HS-27A (cell line): ENCODE data around the gene ZNF844.
A peak's percentile ranks its signal among the peaks of the same experiment; 100 is the strongest.
"Not testable (repeated sequence)": the region's sequence is repeated elsewhere in the genome, so short reads cannot be mapped to it uniquely, and the experiment has no call there.

ENCODE experiments used
- DNase-seq: peaks from one replicate; pipeline ENCODE4 v3.0.0-alpha.2; 2012; ENCODE audit warnings: low read depth, missing footprints

ZNF844 gene

DNA sequence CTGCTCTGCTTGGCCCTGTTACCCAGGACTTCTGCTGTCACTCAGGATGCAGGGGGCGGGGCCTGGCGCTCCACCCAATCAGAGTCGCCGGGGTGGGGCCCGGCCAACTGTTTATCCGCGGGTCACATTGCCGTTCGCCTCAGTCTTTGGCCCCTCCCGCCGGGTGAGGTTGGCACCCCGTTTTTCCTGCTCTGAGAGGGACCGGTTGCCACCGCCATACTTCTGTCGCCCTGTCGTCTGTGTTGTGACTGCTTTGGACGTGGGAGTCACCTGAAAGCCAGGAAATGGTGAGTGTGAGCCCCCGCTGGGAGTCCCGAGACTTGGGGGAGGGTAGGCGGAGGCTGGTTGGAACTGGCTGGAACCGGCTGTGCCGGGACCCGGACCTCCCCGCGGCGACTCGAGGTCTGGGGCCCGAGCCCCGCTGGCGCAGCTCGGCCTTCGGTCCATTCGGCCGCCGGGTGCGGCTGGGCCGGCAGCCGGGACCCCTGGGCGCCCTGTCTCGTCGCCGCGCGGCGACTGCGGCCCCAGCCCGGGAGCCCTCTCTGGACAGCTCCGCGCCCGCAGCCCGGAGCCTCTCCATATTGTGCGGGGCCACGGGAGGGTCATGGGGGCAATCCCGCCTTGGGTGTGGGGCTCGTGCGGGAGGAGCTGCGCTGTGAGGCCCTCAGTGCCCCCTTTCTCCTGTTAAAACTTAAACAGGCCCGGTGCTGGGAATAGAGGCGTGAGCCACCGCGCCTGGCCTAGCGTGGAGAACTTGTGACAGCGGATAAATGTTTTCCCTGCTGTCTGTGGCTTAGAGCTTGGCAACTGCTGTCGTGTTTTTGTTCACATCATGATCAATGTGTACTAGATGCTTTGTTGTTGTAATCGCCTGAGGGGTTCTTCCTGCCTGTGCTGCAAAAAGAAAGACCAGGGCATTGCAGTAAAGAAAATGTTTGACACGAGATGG is at the start of gene ZNF844:
Gene ZNF844 (plus strand): TSS at position 142 of the 949 bp plus-strand sequence. CDS start 143 bp downstream, at position 285.
- peak; percentile 63 for DNase-seq

DNA sequence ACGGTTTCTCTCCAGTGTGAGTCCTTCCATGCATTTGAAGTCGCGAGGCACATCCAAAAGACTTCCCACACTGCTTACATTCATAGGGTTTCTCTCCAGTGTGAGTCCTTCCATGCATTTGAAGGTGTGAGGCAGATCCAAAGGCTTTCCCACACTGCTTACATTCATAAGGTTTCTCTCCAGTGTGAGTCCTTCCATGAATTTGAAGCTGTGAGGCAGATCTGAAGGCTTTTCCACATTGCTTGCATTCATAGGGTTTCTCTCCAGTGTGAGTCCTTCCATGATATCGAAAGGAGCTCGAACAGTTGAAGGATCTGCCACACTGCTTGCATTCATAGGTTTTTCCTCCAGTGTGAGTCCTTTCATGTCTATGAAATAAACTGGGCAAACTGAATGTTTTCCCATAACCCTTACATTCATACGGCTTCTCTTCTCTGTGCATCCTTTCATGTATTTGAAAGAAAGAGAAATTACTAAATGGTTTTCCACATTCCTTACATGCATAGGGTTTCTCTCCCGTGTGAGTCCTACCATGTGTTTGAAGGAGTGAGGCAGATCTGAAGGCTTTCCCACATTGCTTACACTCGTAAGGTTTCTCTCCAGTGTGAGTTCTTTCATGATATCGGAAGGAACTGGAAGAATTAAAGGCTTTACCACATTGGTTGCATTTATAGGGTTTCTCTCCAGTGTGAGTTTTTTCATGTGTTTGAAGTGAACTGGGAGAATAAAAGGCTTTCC is 49.3 kb upstream of the ZNF844 start:
- DNase-seq, result no peak

DNA sequence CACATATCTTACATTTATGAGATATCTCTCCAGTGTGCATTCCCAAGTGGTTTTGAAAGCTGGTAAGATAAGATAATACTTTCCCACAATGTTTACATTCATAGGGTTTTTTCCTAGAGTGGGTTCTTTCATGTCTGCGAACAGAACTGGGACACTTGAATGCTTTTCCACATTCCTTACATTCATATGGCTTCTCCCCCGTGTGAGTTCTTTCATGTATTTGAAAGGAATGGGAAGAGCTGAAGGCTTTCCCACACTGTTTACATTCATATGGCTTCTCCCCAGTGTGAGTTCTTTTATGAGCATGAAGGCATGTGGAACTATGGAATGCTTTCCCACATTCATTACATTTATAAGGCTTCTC is 48.8 kb upstream of the ZNF844 start:
- no peak for DNase-seq

DNA sequence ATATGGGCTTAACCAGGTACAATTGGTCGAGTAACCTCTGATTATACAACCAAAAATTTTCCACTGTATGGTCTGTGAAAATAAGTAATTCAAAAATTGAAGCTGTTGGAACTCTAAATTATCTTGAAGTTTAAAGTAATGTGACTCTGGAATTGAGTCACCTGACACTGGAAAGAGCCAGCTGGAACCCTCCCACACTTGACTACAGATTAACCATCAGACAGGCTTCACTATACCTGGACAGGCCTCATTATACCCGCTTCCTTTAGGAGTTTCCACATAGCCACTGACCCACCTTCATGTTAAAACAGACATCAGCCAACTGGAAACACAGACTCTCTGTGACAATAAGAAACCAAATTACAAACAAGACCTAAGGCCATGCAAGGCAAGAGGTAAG is 30.3 kb upstream of the ZNF844 start:
- no peak for DNase-seq

DNA sequence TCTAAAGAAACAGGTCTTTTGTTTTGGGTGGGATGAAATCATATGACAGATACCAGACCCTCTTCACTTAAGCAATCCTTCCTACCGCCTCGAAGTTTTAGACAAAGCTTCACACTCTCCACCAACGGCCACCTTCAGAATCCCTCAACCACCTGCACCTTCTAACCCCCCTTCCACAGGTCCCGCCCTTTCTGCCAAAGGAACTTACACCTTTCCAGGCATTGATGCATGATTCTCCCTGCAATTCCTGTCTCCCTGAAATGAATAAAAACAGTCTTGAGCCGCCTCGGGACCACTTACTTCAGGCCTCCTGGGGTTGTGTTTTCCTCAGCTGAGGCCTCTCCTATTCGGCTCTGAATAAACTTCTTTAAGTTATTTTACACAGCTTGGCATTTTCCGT is 29.9 kb upstream of the ZNF844 start:
- DNase-seq, result no peak

DNA sequence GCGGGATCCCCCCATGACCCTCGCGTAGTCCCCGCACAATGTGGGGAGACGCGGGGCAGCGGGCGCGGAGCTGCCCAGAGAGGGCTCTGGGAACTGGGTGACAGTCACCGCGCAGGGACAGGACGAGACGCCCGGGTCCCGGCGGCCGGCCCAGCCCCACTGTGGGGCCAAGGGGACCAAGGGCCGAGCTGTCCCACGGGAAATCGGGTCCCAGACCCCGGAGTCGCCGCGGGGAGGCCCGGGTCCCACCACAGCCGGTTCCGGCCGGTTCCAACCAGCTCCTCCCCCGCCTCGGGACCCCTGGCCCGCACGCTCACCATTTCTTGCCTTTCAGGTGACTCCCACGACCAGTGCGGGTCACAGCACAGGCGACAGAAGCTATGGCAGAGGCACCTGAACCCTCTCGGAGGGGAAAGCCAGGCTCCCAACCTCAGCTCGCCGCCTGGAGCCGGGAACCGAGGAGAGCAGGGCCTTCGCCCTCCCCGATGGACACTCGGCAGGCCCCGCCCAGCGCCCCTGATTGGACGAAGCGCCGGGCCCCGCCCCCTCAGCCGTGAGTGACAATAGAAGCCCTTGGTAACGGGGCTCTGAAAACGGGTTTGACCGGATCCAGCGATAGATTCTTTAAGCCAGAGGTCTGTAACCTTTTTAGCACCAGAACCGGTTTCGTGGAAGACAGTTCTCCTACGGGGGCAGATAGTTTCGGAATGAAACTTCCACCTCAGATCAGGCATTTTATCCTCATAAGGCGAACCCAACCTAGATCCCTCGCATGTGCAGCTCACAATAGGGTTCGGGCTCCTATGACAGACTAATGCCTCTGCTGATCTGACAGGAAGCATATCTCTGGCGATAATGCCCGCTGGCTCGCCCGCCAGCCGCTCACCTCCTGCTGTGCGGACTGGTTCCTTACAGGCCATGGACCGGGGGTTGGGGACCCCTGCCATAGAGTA is 29.0 kb upstream of the ZNF844 start, which contains the start of gene ZNF433:
Gene ZNF433 (minus strand): TSS at position 460 of the 953 bp plus-strand sequence. CDS start 140 bp downstream, at position 320.
- DNase-seq, result peak; percentile 67

DNA sequence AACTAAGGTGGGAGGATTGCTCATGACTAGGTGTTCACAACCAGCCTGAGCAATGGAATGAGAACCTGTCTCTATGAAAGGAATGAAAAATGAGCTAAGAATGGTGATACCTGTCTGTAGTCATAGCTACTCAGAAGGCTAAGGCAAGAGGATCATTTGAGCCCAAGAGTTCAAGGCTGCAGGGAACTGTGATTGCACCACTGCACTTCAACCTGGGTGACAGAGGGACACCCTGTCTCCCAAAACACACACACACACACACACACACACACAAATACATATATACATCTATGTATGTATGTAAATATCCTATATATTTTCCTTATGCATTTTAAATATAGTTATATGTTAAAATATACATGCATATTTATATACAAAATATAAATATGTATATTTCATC is 21.6 kb upstream of the ZNF844 start:
- no peak for DNase-seq

DNA sequence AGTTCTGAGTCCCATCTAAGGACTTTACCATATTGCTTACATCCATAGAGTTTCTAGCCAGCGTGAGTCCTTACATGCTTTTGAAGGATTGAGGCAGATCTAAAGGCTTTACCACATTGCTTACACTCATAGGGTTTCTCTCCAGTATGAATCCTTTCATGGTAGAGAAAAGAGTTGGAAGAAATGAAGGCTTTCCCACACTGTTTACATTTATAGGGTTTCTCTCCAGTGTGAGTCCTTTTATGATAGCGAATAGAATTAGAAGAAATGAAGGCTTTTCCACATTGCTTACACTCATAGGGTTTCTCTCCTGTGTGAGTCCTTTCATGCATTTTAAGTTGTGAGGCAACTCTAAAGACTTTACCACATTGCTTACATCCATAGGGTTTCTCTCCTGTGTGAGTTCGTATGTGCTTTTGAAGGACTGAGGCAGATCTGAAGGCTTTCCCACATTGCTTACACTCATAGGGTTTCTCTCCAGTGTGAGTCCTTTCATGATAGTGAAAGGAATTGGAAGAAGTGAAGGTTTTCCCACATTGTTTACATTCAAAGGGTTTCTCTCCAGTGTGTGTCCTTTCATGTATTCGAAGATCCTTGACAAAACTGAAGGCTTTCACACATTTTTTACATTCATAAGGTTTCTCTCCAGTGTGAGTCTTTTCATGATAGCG is 20.6 kb upstream of the ZNF844 start:
- no peak for DNase-seq

DNA sequence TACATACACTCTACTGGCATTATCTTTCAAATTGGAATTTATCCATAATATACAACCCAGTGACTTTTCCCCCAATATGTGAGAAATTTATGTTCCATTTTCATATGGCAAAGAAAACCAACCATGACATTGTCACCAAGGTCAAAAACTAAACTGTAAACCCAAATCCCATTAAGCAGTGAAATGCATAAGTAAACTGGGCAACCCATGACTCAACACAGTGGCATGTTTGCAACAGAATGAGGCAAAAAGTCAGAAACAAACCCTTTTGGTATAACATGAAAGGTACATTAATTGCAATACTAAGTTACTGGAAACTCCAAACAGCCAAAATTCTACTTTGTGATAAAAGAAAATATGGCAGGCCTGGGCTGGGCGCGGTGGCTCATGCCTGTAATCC is 16.7 kb upstream of the ZNF844 start:
- no peak for DNase-seq

DNA sequence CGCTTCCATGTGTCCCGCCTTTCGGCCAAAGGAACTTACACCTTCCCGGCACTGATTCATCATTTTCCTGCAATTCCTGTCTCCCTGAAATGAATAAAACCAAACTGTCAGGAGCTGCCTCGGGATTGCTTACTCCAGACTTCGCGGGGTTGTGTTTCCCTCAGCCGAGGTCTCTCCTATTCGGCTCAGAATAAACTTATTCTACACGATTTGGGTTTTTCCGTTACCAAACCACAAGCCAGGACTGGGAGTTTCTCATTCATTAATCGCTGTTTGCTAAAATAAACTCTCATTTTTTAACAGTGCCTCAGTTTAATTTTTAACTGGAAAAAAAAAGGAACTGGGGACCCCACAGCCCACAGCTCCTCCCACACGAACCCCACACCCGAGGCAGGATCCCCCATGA is 12.4 kb upstream of the ZNF844 start:
- DNase-seq, result no peak

DNA sequence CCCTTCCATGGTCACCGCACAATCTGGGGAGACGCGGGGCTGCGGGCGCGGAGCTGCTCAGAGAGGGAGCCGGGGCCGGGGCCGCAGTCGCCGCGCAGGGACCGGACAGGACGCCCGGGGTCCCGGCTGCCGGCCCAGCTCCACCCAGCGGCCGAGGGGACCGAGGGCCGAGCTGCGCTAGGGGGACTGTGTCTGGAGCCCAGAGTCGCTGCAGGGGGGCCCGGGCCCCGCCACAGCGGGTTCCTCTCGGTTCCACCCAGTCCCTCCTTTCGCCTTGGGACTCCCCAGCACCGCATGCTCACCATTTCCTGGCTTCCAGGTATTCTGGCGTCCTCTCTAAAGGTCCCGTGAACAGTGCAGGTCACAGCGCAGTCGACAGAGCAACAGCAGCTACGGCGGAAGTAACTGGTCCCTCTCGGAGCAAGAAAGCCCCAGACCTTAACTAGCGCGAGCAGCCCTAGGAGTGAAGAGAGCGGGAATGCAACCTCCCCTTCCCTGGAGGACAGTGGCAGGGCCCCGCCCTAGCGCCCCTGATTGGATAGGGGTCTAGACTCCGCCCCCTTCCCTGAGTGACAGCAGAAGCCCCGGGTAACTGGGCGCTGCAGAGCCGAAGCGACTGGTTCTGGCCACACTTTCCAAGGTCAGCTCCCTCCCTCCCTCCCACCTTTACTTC is 11.9 kb upstream of the ZNF844 start, which contains the start of gene ZNF878:
Gene ZNF878 (minus strand): TSS at position 465 of the 673 bp plus-strand sequence. CDS start 160 bp downstream, at position 305.
- peak; percentile 55 for DNase-seq

DNA sequence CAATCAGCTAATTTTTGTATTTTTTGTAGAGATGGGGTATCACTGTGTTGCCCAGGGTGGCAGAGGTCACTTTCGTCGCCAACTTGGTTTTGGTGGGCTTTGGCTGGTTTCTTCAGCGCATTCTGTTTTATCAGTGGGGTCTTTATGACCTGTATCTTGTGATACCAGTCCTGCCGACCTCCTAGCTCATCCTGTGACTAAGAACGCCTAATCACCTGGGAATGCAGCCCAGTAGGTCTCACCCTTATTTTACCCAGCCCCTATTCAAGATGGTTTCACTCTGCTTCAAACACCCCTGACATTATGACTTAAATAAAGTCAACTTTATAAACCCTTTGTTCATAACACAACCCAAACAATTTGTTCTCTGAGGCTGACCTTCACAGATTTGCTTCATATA is 8.7 kb upstream of the ZNF844 start:
- DNase-seq, result no peak

DNA sequence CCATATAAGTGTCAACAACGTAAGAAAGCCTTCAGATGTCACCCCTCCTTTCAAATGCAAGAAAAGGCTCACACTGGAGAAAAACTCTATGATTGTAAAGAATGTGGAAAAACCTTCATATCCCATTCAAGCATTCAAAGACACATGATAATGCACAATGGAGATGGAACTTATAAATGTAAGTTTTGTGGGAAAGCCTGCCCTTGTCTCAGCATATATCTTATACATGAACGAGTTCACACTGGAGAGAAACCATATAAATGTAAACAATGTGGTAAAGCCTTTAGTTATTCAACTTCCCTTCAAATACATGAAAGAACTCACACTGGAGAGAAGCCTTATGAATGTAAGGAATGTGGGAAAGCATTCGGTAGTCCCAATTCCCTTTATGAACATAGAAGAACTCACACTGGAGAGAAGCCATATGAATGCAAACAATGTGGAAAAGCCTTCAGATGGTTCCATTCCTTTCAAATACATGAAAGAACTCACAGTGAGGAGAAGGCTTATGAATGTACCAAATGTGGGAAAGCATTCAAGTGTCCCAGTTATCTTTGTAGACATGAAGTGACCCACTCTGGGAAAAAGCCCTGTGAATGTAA is 11.1 kb downstream of the ZNF844 start:
- DNase-seq, result no peak

DNA sequence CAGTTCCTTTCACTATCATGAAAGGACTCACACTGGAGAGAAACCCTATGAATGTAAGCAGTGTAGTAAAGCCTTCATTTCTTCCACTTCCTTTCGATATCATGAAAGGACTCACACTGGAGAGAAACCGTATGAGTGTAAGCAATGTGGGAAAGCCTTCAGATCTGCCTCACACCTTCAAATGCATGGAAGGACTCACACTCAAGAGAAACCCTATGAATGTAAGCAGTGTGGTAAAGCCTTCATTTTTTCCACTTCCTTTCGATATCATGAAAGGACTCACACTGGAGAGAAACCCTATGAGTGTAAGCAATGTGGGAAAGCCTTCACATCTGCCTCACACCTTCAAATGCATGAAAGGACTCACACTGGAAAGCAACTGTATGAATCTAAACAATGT is 11.8 kb downstream of the ZNF844 start:
- DNase-seq, result not testable (repeated sequence)

DNA sequence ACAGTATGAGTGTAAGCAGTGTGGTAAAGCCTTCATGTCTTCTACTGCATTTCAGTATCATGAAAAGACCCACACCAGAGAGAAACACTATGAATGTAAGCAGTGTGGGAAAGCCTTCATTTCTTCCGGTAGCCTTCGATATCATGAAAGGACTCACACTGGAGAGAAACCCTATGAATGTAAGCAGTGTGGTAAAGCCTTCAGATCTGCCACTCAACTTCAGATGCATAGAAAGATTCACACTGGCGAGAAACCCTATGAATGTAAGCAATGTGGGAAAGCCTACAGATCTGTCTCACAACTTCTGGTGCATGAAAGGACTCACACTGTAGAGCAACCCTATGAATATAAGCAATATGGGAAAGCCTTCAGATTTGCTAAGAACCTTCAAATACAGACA is 12.8 kb downstream of the ZNF844 start:
- no peak for DNase-seq

DNA sequence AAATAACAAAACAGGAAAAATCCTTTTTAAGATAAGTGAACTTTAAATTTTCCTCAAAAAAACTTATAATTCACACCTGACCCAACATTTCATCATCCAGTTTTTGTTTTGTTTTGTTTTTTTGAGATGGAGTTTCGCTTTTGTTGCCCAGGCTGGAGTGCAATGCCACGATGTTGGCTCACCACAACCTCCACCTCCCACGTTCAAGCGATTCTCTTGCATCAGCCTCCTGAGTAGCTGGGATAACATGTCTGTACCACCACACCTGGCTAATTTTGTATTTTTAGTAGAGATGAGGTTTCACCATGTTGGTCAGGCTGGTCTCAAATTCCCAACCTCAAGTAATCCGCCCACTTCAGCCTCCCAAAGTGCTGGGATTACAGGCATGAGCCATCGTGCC is 18.8 kb downstream of the ZNF844 start:
- DNase-seq, result not testable (repeated sequence)

DNA sequence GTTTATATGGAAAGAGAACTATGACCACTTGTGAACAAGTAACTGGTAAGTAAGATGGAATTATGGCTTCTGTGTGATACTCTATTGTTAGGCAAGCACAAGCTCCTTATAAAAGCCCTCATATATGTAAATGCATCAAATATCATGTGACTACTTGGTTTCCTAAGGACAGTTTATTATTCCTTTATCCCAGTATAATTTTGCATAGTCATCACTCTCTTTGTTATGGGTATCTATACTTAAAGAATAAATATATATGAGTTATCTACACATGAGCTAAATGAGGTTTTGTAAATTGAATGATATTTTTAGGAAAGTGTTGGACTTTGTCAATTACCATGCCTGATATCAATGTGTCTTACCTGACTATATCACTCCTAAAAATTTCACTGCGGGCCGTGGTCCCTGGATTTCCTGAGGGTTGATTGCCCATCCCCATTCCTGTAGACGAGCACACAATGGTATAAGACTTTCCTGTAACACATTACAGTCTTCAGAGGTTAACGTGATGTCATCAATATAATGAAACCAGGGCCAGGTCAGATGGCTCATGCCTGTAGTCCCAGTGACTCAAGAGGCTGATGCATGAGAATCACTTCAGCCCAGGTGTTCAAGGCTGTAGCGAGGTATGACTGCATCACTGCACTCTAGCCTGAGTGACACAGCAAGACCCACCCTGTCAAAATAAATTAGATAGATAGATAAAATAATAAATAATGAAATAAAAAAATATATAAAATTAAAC is 20.7 kb downstream of the ZNF844 start:
- DNase-seq, result no peak

DNA sequence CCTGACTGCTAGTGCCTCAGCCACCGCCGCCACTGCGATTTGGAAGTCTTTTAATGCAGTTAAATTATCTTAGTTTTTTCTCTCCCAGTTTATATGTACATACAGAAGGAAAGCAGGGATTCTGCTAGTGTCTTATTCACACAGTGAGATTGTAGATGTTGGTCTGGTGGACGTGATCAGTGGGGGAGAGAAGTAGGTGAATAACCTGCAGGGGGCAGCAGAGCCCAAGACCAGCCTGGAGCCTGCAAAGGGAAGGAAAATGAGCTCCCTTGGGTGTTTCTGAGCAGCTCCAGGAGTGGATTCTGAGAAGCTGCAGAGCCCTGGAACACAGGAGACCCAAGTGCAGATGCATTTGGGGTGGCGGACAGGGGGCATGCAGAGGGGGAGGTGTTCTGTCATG is 26.3 kb downstream of the ZNF844 start:
- DNase-seq, result no peak

DNA sequence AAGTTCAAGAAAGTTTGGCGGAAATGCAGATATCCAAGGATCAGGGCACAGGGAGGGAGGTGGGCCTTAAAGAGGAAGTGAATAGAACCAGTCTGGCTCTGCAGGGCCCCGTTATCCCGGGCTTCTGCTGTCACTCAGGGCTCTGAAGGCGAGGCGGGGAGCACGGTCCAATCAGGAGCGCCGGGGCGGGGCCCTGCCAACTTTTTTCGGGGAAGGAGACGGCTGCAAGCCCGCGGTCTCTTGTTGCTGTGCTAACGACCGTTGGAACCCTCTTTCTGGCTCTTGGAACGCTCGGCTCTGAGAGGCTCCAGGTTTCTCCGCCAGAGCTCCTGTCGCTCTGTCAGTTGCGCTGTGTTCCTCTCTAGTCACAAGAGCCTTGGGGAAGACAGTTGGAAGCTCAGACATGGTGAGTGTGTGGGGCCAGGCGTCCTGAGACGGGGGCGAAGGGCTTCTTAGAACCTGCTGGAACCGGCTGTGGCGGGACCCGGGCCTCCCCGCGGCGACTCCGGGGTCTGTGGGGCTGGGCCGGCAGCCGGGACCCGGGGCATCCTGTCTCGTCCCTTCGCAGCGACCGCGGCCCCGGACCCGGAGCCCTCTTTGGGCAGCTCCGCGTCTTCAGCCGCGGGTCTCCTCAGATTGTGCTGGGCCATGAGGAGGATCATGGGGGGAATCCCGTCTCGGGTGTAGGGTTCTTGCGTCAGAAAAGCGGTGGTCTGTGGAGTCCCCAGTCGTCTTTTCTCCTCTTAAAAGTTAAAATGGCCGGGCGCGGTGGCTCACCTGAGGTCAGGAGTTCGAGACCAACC is 27.7 kb downstream of the ZNF844 start:
- peak; percentile 70 for DNase-seq
